GM21576 (cell line): ENCODE results near the gene CDHR3.
"Not testable (repeated sequence)": the region's sequence is repeated elsewhere in the genome, so short reads cannot be mapped to it uniquely, and the experiment has no call there.

Experiments
- ATAC-seq: cut with Tn5 transposase; IDR thresholded peaks from one replicate; pipeline ENCODE4 v1.9.1; 2021; ENCODE audit warnings: mild to moderate bottlenecking, moderate library complexity; ENCODE audit not compliant: unreplicated experiment

CDHR3 gene

GRCh38 chr7:105962353-105962752, 711 bp upstream of the CDHR3 start:
- no peak for ATAC-seq

GRCh38 chr7:105971845-105972244, 8.8 kb downstream of the CDHR3 start:
- ATAC-seq = no peak

DNA sequence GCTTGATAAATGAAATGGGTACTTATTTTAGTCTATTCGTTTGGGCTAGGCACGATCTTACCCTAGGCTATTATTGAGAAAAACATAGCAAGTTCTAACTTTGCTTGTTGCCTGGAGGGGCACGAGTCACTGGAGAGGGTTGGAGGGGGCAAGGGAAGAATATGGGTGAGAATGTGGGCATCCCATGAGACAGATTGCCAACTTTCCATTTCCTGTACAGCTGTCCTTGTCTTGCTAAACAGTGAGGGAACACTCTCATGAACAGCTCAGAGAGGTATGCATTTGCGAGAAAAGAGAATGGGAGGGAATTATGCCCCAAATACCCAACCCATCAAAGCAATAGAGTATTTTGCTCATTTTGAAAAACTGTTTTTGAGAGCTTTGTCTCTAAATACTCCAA, 9.2 kb downstream of the CDHR3 start:
- no peak for ATAC-seq

GRCh38 chr7:105974471-105974870, 11.4 kb downstream of the CDHR3 start:
- no peak for ATAC-seq

- no peak for ATAC-seq
These were observed 12.8 kb downstream of the CDHR3 start for GRCh38 chr7:105975770-105976417.

- ATAC-seq = no peak
These were observed 13.8 kb downstream of the CDHR3 start for GRCh38 chr7:105976868-105977267.

GRCh38 chr7:105978035-105978434, 15.0 kb downstream of the CDHR3 start:
- ATAC-seq = no peak

DNA sequence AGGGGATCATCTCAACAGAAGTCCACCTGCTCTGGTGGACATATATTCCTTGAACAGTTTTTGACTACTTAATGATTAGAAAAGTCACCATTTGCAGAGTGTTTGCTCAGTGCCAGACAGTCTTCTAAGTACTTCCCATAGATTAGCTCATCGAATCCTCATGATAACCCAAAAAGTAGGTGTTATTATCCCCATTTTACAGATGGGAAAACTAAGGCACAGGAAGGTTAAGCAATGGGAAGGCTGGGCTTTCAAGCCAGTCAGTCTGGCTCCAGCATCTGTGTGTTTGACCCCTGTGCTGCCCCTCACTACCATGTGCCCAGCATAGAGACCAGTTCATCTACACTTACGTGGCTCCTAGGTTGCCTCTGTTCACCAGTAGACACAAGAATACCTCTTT, 15.9 kb downstream of the CDHR3 start:
- no peak for ATAC-seq

- no peak for ATAC-seq
These were observed 16.3 kb downstream of the CDHR3 start for GRCh38 chr7:105979405-105979804.

DNA sequence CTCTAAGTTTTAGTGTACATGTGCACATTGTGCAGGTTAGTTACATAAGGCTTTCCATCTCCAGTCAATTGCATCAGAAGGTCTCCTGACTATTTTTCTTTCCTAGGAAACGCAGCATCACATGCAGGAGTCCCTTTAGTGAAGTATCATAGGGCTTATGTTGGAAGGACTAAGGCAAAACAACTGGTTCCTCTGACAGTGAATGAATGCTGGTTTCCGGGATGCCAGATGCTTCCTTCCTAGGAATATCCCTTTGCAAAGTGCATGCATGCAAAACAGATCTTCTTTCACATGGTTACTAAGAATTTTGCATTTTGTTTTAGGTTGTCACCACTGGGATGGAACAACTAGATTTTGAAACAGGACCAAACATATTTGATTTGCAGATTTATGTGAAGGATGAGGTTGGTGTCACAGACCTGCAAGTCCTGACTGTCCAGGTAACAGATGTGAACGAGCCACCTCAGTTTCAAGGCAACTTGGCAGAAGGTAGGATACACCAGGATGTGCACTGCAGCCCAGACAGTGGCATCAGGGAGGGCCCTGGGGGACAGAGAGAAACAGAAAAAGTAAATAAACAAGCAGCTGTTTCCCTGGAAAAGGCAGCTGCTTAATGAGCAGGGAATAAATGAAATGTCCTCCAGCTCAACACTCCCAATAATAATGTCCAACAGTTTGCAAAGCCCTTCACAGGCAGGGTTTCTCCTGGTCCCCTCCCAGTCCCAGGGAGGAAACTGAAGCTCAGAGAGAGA, 17.8 kb downstream of the CDHR3 start:
- no peak for ATAC-seq

- no peak for ATAC-seq
These were observed 19.3 kb downstream of the CDHR3 start for GRCh38 chr7:105982388-105982787.

DNA sequence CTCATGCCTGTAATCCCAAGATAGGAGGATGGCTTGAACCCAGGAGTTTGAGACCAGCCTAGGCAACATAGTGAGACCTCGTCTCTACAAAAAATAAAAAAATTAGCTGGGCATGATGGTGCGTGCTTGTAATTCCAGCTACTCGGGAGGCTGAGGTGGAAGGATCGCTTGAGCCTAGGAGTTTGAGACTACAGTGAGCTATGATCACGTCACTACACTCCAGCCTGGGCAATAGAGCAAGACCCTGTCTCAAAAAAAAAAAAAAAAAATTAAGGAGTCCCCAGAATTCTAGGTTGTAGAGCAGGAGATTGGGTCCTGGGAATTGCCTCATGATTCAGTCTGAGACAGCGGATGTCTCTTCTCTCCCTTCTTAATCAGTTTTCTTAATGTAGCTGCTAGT, 21.7 kb downstream of the CDHR3 start:
- not testable (repeated sequence) for ATAC-seq

DNA sequence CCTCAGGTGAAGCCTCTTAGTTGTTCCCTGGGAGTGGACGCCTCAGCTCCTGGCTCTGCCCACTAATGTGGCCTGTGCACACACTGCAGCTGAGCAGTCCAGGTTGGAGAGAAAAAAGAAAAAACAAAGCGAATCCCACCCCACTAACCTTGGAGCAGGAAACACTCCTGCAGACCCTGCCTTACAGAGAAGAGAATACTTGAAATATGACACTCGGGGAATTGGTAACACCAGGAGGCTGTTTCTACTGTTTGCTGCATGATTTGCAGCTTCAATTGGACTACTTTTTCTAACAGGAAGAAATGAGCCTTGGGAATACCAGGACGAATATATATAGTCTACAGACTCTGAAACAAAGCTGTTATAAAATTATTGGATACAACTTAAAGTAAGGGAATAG, 22.2 kb downstream of the CDHR3 start:
- no peak for ATAC-seq

GRCh38 chr7:105985672-105986215, 22.7 kb downstream of the CDHR3 start:
- no peak for ATAC-seq

- no peak for ATAC-seq
These were observed 24.0 kb downstream of the CDHR3 start for GRCh38 chr7:105987046-105987445.

GRCh38 chr7:105988276-105988675, 25.2 kb downstream of the CDHR3 start:
- ATAC-seq = no peak

- no peak for ATAC-seq
These were observed 26.1 kb downstream of the CDHR3 start for GRCh38 chr7:105989191-105989590.

- no peak for ATAC-seq
These were observed 26.6 kb downstream of the CDHR3 start for GRCh38 chr7:105989686-105990085.

DNA sequence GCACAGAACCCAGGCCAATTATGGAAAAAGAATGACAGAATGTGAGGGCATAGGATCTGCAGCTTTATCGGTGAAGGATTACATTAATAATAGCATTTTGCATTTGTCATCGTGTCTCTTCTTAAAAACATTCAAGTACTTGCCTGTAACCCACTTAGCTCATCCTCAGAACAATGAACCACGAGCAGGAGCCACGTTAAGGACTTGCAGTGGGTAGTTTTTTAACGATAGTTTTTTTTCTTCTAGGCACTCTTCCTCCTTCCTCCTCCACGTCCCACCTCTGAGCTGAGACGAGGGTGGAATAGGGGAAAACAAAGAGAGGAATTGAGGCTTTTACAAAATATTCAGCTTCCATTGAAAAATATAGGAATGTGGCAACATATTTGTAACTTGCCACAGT, 27.1 kb downstream of the CDHR3 start:
- no peak for ATAC-seq

DNA sequence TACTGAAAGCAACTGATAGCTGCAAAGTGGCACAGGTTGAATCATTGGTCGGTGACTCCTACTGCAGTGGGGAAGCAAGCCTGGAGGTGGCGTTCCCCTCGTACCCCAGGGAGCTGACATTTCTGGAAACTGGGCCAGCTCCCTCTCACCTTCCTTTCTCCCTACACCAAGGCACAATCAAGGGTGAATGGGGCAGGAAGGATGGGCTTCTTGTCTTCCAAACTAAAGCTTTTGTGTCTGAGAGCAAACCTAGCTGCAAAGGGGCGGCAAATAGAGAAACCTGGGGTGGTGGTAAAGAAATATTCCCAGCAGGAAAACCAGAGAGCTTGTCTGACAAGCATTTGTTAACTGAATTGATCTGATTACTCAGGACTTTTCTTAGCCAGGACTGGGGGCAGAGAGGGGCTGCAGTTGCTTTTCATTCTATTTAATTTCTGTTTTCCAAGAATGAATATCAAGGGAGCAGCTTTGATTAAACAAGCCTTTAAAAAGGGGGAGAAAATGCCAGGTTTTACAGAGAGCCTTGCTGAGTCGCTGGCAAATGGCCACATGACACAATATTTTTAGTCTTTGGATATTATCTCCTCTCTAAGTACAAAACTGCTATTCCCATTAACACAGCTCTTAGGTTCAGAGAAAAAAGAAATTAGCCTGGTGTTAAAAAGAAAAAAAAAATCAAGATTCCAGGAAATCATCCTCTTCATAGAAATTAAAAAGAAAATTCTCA, 27.8 kb downstream of the CDHR3 start:
- ATAC-seq = no peak

GRCh38 chr7:105992905-105993304, 29.8 kb downstream of the CDHR3 start:
- no peak for ATAC-seq
